Measurements from ENCODE around the gene AIFM3.
A peak's percentile ranks its signal among the peaks of the same experiment; 100 is the strongest.

The AIFM3 gene

GRCh38 chr22:20992456-20993303, 25.6 kb downstream of the AIFM3 start:
- DNase-seq (ENCODE audit: low spot score): no peak
- ChIA-PET CTCF (no interaction called here), POLR2A (ENCODE audit: low non-redundant PET) (no interaction called here)
- 0 out of 2 replicates have a peak overlapping the region, but pooled peaks have one; percentile 7 for H3K27ac ChIP-seq
- TF ChIP-seq, protein P1, sequence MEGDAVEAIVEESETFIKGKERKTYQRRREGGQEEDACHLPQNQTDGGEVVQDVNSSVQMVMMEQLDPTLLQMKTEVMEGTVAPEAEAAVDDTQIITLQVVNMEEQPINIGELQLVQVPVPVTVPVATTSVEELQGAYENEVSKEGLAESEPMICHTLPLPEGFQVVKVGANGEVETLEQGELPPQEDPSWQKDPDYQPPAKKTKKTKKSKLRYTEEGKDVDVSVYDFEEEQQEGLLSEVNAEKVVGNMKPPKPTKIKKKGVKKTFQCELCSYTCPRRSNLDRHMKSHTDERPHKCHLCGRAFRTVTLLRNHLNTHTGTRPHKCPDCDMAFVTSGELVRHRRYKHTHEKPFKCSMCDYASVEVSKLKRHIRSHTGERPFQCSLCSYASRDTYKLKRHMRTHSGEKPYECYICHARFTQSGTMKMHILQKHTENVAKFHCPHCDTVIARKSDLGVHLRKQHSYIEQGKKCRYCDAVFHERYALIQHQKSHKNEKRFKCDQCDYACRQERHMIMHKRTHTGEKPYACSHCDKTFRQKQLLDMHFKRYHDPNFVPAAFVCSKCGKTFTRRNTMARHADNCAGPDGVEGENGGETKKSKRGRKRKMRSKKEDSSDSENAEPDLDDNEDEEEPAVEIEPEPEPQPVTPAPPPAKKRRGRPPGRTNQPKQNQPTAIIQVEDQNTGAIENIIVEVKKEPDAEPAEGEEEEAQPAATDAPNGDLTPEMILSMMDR (conservative IDR thresholded peaks at IDR 0.05; ENCODE audit: low read depth): no peak

DNA sequence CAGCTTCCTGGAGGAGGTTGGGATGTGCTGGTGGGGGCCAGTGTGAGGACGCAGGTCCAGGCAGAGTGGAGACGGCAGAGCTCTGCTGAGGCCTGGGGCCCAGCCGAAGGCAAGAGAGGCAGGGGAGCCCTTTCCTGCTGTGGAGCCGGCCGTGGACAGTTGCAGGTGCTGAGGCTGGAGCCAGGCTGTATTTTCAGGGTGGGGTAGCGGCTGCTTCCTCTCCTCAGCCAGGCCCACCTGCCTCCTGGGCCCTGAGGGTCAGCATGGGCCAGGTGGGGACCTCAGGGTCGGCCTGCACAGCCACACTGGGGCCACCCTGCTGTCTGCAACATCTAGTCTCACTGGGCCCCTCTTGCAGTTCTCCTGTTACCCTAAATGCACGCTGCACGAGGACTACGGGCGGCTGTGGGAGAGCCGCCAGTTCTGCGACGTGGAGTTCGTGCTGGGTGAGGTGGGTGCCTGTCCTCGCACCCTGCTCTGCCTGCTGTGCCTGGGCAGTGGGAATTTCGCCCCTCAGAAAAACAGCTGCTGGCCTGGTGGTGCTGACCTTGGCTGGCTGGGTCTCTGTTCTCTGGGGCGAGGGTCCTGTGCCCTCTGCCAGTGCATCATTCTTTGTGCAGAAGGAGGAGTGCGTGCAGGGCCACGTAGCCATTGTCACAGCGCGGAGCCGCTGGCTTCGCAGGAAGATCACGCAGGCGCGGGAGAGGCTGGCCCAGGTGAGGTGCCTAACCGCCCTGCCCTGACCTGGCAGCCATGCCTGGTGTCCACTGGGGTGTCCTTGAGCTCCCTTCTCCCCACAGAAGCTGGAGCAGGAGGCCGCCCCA, 26.5 kb downstream of the AIFM3 start:
- POLR2A ChIA-PET (ENCODE audit: low non-redundant PET): no interaction called here
- TF ChIP-seq, protein P1 (conservative IDR thresholded peaks at IDR 0.05; ENCODE audit: low read depth): no peak
- peak overlapping the region; percentile 7; the same call in 1 of the 2 replicates for H3K27ac ChIP-seq
- CTCF ChIA-PET: no interaction called here
- DNase-seq (ENCODE audit: low spot score): no peak

DNA sequence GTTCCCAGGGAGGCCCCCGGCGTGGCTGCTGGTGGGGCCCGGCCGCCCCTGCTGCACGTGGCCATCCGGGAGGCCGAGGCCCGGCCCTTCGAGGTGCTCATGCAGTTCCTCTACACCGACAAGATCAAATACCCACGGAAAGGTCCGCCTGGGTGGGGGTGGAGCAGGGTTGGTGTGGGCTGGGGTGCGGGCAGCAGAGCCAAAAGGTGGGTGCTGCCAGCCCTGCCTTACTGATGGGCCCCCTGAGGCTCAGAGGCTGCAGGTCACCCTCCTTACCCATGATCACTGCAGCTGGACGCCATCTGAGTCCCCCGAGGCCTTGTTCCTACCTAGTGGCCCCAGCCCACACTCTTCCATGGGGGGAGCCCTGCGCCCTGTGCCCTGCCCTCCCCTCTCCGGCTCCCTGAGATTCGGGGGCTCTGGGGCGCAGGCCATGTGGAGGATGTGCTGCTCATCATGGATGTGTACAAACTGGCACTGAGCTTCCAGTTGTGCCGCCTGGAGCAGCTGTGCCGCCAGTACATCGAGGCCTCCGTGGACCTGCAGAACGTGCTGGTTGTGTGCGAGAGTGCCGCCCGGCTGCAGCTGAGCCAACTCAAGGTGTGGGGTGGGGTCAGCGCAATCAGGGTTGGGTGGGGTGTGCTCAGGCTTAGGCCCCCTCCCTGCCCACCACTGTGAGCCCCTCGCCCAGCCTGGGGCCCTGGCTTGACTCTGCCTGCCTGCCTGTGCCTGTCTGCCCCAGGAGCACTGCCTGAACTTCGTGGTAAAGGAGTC, 27.3 kb downstream of the AIFM3 start:
- TF ChIP-seq, protein P1 (conservative IDR thresholded peaks at IDR 0.05; ENCODE audit: low read depth): no peak

DNA sequence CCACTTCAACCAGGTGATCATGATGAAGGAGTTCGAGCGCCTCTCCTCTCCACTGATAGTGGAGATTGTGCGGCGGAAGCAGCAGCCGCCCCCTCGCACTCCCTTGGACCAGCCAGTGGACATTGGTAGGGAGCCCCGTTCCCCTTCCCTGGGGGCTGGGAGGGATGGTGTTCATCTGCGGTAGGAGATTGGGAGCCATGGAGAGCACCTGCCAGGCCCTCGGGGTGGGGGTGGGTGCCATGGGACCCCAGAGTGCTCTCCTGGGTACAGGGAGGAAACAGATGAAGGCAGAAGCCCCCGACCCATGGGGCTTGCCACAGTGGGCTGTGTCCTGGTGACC, 27.8 kb downstream of the AIFM3 start:
- TF ChIP-seq, protein P1 (conservative IDR thresholded peaks at IDR 0.05; ENCODE audit: low read depth): no peak
- no peak for DNase-seq (ENCODE audit: low spot score)
- CTCF ChIA-PET: no interaction called here
- no peak overlapping the region for H3K27ac ChIP-seq
- POLR2A ChIA-PET (ENCODE audit: low non-redundant PET): no interaction called here

More for the DNA sequence above, 27.3 kb downstream of the AIFM3 start:
- CTCF ChIA-PET: no interaction called here
- no peak for DNase-seq (ENCODE audit: low spot score)
- POLR2A ChIA-PET (ENCODE audit: low non-redundant PET): no interaction called here
- H3K27ac ChIP-seq: no peak overlapping the region

- ChIA-PET CTCF (no interaction called here), POLR2A (ENCODE audit: low non-redundant PET) (no interaction called here)
- TF ChIP-seq, protein P1 (conservative IDR thresholded peaks at IDR 0.05; ENCODE audit: low read depth): no peak
- no peak for DNase-seq (ENCODE audit: low spot score)
- peak overlapping the region; percentile 99 for H3K27ac ChIP-seq
Measured at GRCh38 chr22:20995329-20996030, 28.4 kb downstream of the AIFM3 start.
